Heart left ventricle (tissue), 16 donors: ENCODE results near the gene PTPRD. TPM values are rescaled to one million over a fixed set of nuclear protein-coding genes. Genes with fewer than 3 reads are reported as not detected.

Experiments used
- ATAC-seq, 4 donors: fragments of 200-7000 bp; cut with Tn5 transposase; one replicate each; pipeline ENCODE4 v1.9.1; 2020 to 2022; ENCODE audit warnings: moderate library complexity in 4 of 4, mild to moderate bottlenecking in 3 of 4, moderate number of reproducible peaks in 1 of 4
- DNase-seq, 5 donors: peaks; one replicate each; pipeline ENCODE4 v3.0.0-alpha.2; 2020
- H3K27ac ChIP-seq, 12 donors: fragments of 200-600 bp; sonication (generic) in 4 of 12; one replicate each; pipeline versions ENCODE4 v1.5.0 to v1.8.0; 2016 to 2022; ENCODE audit warnings: mild to moderate bottlenecking in 2 of 12
- H3K27me3 ChIP-seq, 9 donors: fragments of 200-600 bp; sonication (generic) in 2 of 9; one replicate each; pipeline versions ENCODE4 v1.5.1 to v1.8.0; 2016 to 2022; ENCODE audit warnings: mild to moderate bottlenecking in 3 of 9
- H3K36me3 ChIP-seq, 9 donors: fragments of 200-600 bp; sonication (generic) in 2 of 9; one replicate each; pipeline versions ENCODE4 v1.5.0 to v1.8.0; 2018 to 2022; ENCODE audit warnings: mild to moderate bottlenecking in 2 of 9
- H3K4me1 ChIP-seq, 12 donors: fragments of 200-600 bp; sonication (generic) in 4 of 12; one replicate each; pipeline versions ENCODE4 v1.5.0 to v1.8.0; 2016 to 2022; ENCODE audit warnings: mild to moderate bottlenecking in 3 of 12
- H3K4me3 ChIP-seq, 12 donors: fragments of 200-600 bp; sonication (generic) in 4 of 12; one replicate each; pipeline versions ENCODE4 v1.5.0 to v1.8.0; 2017 to 2022; ENCODE audit warnings: mild to moderate bottlenecking in 9 of 12, moderate library complexity in 4 of 12
- H3K9me3 ChIP-seq, 12 donors: fragments of 200-600 bp; sonication (generic) in 4 of 12; one replicate each; pipeline versions ENCODE4 v1.5.0 to v1.8.0; 2016 to 2022; ENCODE audit warnings: mild to moderate bottlenecking in 1 of 12
- POLR2A ChIP-seq, 2 donors: fragments of 450-650 bp; IDR thresholded peaks; one replicate each; pipeline ENCODE4 v1.6.1; 2017; ENCODE audit warnings: antibody characterized with exemption in 2 of 2, mild to moderate bottlenecking in 2 of 2, moderate library complexity in 2 of 2
- WGBS, 4 donors: extraction: QIAGEN DNeasy Blood & Tissue Kit in 2 of 4; methylation state at CpG; one replicate each; pipeline versions ENCODE4 v1.1.5 to v1.1.7; 2013 to 2018; 5-methylcytosine and 5-hydroxymethylcytosine counted together
- intact Hi-C, 10 donors: fragments of 100-400 bp; cut with DNase I; formaldehyde crosslinking; loops; one replicate each; pipeline versions ENCODE4 v1.11.1 to v1.14.2; 2022
- polyA plus RNA-seq, 2 donors: library from polyadenylated mRNA; stranded (reverse); fragments of 200-250 nt; gene quantifications; one replicate each; pipeline ENCODE4 v1.2.3, GENCODE V29; 2013
- total RNA-seq, 9 donors: library from RNA; depleted of rRNA in 2 of 9; stranded (reverse); fragments of >200 nt in 2 of 9; fragmentation: NEBNext Ultra II Directional in 3 of 9; extraction: Animal tissue kit (Norgen Biotek cat#: 25700) in 3 of 9; gene quantifications; one replicate each; pipeline versions ENCODE4 v1.1.0 to v1.2.4, GENCODE V29; 2016 to 2023
- TF ChIP-seq, protein P1 (sequence below), 12 donors: fragments of 200-600 bp; sonication (generic) in 4 of 12; IDR thresholded peaks; one replicate each; pipeline versions ENCODE4 v1.5.0 to v1.8.0; 2018 to 2022; ENCODE audit warnings: antibody characterized with exemption in 12 of 12, mild to moderate bottlenecking in 5 of 12
- donor health status: ischemic (EF 13 %, LVEDD 7.1; RV severe dilation, severe dysfunction).
- donor health status: healthy with polysubstance abuse.
- donor health status: DM: no; HTN: yes; CAD: no.
- donor health status: DM: no; HTN: no; CAD: no.
- donor health status: ischemic (EF 25% LVEDD 6.9; RV normal size, moderate dysfunction).
- donor health status: ischemic (EF 25% LVEDD 5.7; RV mildly dilated, moderate dysfunction).
- donor health status: healthy.
- donor health status: DM: yes; HTN: yes; CAD: no.
- donor health status: ischemic (EF 35%, LVEDD 5.7; RV mildly dilated, moderate dysfunction).
- donor health status: nonischemic (EF 11% LVEDD 7.7; RV severe dilation, severe dysfunction).
- donor health status: DM: yes; HTN: yes; CAD: no.
- donor health status: PGD.
- donor health status: ischemic (EF 29% LVEDD 5.4; RV normal size, mild dysfunction).
- donor health status: nonischemic (EF 23%, LVEDD 6.1; RV moderate dilation, normal function).

Gene PTPRD
- total and polyA plus RNA-seq, 11 donors: 1.4 to 25.3 (median 15.1) TPM

DNA sequence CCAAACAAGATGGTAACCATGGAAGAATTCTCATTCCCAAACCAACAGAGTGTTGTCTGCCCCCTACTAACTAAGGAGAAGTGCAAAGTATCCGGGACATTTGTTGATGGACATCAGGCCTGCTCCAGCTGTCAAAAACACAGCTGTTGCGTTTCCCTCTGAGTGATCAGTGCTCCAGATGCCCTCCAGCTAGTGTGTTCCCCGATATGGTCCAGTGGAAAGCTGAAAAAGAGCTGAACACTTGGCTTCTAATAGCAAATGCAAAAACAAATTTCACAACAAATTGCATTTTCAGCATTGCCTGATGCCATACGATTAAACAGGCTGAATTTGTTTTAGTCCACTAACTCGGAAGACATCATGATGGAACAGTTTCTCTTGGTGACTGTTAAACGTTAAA is 1398.7 kb downstream of the PTPRD start:
- Histone ChIP-seq H3K27ac (no peak overlapping the region), H3K4me1 (no peaks in the 10 kb centered on the region), H3K36me3 (no peaks in the 10 kb centered on the region), H3K4me3 (no peak overlapping the region), H3K27me3 (no peaks in the 10 kb centered on the region), H3K9me3 (peaks cover 0 to 6% (median 0%) of the 10 kb centered on the region in 12 donors)
- DNase-seq: no peak
- WGBS, 4 donors: 41 to 56% (median 44%) methylated on average over 6 of the region's 6 CpGs
- intact Hi-C loops: no loop called here
- no peak for TF ChIP-seq POLR2A (IDR thresholded peaks at IDR 0.05)
- TF ChIP-seq, protein P1, sequence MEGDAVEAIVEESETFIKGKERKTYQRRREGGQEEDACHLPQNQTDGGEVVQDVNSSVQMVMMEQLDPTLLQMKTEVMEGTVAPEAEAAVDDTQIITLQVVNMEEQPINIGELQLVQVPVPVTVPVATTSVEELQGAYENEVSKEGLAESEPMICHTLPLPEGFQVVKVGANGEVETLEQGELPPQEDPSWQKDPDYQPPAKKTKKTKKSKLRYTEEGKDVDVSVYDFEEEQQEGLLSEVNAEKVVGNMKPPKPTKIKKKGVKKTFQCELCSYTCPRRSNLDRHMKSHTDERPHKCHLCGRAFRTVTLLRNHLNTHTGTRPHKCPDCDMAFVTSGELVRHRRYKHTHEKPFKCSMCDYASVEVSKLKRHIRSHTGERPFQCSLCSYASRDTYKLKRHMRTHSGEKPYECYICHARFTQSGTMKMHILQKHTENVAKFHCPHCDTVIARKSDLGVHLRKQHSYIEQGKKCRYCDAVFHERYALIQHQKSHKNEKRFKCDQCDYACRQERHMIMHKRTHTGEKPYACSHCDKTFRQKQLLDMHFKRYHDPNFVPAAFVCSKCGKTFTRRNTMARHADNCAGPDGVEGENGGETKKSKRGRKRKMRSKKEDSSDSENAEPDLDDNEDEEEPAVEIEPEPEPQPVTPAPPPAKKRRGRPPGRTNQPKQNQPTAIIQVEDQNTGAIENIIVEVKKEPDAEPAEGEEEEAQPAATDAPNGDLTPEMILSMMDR (IDR thresholded peaks at IDR 0.05): no peak
- no peak for ATAC-seq

DNA sequence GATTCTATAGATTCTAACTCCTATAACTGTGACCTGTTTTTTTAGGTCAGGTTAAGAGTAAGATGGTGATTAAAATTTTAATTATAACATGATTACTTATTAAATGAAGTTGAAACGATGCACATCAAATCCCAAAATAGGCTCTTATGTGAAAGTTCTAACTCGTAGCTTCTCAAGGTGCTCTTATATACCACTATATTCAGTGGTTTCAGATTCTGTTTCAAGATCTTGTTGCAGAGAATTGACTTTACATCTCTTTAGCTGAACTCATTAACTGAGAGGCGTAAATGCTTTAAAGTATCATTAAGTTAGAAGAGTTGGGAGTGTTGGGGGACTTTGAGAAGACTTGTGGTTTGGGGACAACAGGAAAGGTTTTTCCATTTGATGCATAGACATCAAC is 1399.8 kb downstream of the PTPRD start:
- no peak overlapping the region for H3K4me3 ChIP-seq
- no peak for ATAC-seq
- H3K9me3 ChIP-seq: peaks cover 0 to 6% (median 0%) of the 10 kb centered on the region in 12 donors
- TF ChIP-seq, protein P1 (IDR thresholded peaks at IDR 0.05): no peak
- TF ChIP-seq POLR2A (IDR thresholded peaks at IDR 0.05): no peak
- WGBS, 4 donors: 86 to 88% (median 87%) methylated on average over 3 of the region's 3 CpGs
- H3K36me3 ChIP-seq: no peaks in the 10 kb centered on the region
- H3K27ac ChIP-seq: no peak overlapping the region
- H3K27me3 ChIP-seq: no peaks in the 10 kb centered on the region
- intact Hi-C loops: no loop called here
- no peaks in the 10 kb centered on the region for H3K4me1 ChIP-seq
- DNase-seq: no peak

DNA sequence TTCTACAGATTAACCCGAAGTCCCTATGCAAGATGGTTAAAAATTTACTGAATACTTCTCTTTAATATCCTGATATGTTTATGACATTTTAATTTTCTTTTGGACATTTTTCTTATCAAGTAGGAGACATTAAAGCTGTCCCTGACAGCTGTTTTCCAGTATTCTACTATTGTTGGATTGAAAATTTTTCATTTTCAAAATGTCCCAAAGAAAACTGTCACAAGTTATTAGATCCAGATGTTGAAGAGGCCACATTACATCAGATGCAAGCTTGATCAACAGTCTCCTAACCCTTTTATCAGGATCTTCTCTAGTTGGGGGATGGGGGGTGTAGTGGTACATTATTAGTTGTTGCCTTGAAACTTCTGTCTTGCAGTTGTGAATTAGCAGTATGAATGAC is 1410.5 kb downstream of the PTPRD start:
- no peak overlapping the region for H3K4me3 ChIP-seq
- no peaks in the 10 kb centered on the region for H3K36me3 ChIP-seq
- no peaks in the 10 kb centered on the region for H3K4me1 ChIP-seq
- TF ChIP-seq, protein P1 (IDR thresholded peaks at IDR 0.05): no peak
- no peak for TF ChIP-seq POLR2A (IDR thresholded peaks at IDR 0.05)
- no peaks in the 10 kb centered on the region for H3K27me3 ChIP-seq
- ATAC-seq (no peak), DNase-seq (no peak)
- intact Hi-C loops: no loop called here
- no peak overlapping the region for H3K27ac ChIP-seq
- no peaks in the 10 kb centered on the region for H3K9me3 ChIP-seq
- 53 to 72% (median 62%) methylated on average over 1 of the region's 1 CpG for WGBS, 4 donors

DNA sequence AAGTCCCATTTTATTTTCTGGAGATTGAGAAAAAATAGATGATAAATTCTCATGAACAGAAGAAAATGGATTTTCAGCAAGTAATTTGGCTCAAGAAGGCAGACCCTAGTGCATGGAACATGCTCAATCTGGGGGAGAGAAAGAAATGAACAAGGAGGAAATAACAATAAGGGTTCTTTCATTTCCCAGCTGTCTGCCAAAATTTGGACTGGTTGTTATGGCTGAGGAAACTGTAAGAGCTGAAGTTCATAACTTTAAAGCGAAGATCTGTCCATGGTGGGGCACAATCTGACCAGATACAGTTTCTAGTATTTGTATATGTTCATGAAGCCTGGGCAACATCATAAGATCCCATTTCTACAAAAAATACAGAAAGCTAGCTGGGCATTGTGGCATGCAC is 1426.7 kb downstream of the PTPRD start:
- H3K27me3 ChIP-seq: no peaks in the 10 kb centered on the region
- no peaks in the 10 kb centered on the region for H3K36me3 ChIP-seq
- ATAC-seq (no peak), DNase-seq (no peak)
- intact Hi-C loops: no loop called here
- no peak overlapping the region for H3K4me3 ChIP-seq
- WGBS, 4 donors: 22 to 42% (median 36%) methylated on average over 1 of the region's 1 CpG
- TF ChIP-seq, protein P1 (IDR thresholded peaks at IDR 0.05): no peak
- no peak for TF ChIP-seq POLR2A (IDR thresholded peaks at IDR 0.05)
- H3K9me3 ChIP-seq: no peaks in the 10 kb centered on the region
- no peaks in the 10 kb centered on the region for H3K4me1 ChIP-seq
- H3K27ac ChIP-seq: no peak overlapping the region
